Measurements from ENCODE around the gene RASGEF1B.

GRCh38 chr4:81509822-81510221 lies 38.1 kb upstream of the RASGEF1B start:
- TF ChIP-seq CTCF (IDR thresholded peaks at IDR 0.05 in 2 of 3, conservative IDR thresholded peaks at IDR 0.05 in 1 of 3; ENCODE audit: insufficient read depth in 2 of 3, low read depth in 1 of 3, low read length in 3 of 3) (no peak), POLR2A (conservative IDR thresholded peaks at IDR 0.05) (no peak), ZNF124 (CRISPR knock-in tag; IDR thresholded peaks at IDR 0.05) (no peak), TARDBP (IDR thresholded peaks at IDR 0.05) (no peak), ZSCAN29 (IDR thresholded peaks at IDR 0.05) (no peak)
- TF ChIP-seq, protein P1, sequence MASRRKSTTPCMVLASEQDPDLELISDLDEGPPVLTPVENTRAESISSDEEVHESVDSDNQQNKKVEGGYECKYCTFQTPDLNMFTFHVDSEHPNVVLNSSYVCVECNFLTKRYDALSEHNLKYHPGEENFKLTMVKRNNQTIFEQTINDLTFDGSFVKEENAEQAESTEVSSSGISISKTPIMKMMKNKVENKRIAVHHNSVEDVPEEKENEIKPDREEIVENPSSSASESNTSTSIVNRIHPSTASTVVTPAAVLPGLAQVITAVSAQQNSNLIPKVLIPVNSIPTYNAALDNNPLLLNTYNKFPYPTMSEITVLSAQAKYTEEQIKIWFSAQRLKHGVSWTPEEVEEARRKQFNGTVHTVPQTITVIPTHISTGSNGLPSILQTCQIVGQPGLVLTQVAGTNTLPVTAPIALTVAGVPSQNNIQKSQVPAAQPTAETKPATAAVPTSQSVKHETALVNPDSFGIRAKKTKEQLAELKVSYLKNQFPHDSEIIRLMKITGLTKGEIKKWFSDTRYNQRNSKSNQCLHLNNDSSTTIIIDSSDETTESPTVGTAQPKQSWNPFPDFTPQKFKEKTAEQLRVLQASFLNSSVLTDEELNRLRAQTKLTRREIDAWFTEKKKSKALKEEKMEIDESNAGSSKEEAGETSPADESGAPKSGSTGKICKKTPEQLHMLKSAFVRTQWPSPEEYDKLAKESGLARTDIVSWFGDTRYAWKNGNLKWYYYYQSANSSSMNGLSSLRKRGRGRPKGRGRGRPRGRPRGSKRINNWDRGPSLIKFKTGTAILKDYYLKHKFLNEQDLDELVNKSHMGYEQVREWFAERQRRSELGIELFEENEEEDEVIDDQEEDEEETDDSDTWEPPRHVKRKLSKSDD (conservative IDR thresholded peaks at IDR 0.05; ENCODE audit: low read length), result no peak

Data from K562 (cell line).